DOHH2 (cell line): ENCODE measurements around the gene TRIP10.

Experiments used
- H3F3A ChIP-seq: fragments of 200-600 bp; sonication (generic), shearing (Covaris generic); 2 replicates; pipeline ENCODE4 v1.6.0; 2016; ENCODE audit warnings: antibody characterized with exemption, mild to moderate bottlenecking; ENCODE audit not compliant: control insufficient read depth, insufficient read depth
- H3K27ac ChIP-seq: fragments of 200-600 bp; sonication (generic); 2 replicates; pipeline ENCODE4 v1.5.1; 2014; ENCODE audit warnings: low read depth, mild to moderate bottlenecking, low read length, moderate library complexity
- H3K27me3 ChIP-seq: fragments of 200-600 bp; sonication (generic); 2 replicates; pipeline ENCODE4 v1.6.1; 2014; ENCODE audit warnings: mild to moderate bottlenecking, low read length, mixed read lengths; ENCODE audit not compliant: control insufficient read depth
- H3K36me3 ChIP-seq: fragments of 200-600 bp; sonication (generic); 2 replicates; pipeline ENCODE4 v1.6.1; 2014; ENCODE audit warnings: mild to moderate bottlenecking, low read length, moderate library complexity, mixed read lengths; ENCODE audit not compliant: control insufficient read depth
- H3K4me1 ChIP-seq: fragments of 200-600 bp; sonication (generic); 2 replicates; pipeline ENCODE4 v1.6.1; 2014; ENCODE audit warnings: mild to moderate bottlenecking, low read length, mixed read lengths; ENCODE audit not compliant: control insufficient read depth
- H3K4me2 ChIP-seq: fragments of 200-600 bp; sonication (generic); 2 replicates; pipeline ENCODE4 v1.6.0; 2014; ENCODE audit warnings: mild to moderate bottlenecking, low read length, moderate library complexity
- H3K4me3 ChIP-seq: fragments of 200-600 bp; sonication (generic); 2 replicates; pipeline ENCODE4 v1.5.1; 2014; ENCODE audit warnings: mild to moderate bottlenecking, low read length, mixed read lengths
- H3K79me2 ChIP-seq: fragments of 200-600 bp; sonication (generic); 2 replicates; pipeline ENCODE4 v1.6.1; 2014; ENCODE audit warnings: mild to moderate bottlenecking, low read length, mixed read lengths; ENCODE audit not compliant: control insufficient read depth
- H3K9me2 ChIP-seq: fragments of 200-600 bp; sonication (generic); replicated peaks from 2 replicates; pipeline ENCODE4 v1.6.1; 2014; ENCODE audit warnings: mild to moderate bottlenecking, low read length, mixed read lengths; ENCODE audit not compliant: control insufficient read depth
- H3K9me3 ChIP-seq: fragments of 200-600 bp; sonication (generic); 2 replicates; pipeline ENCODE4 v1.6.1; 2014; ENCODE audit warnings: antibody characterized with exemption, low read length, mixed read lengths; ENCODE audit not compliant: control insufficient read depth, insufficient read depth
- H4K20me1 ChIP-seq: fragments of 200-600 bp; sonication (generic); 2 replicates; pipeline ENCODE4 v1.6.0; 2014; ENCODE audit warnings: low read depth, mild to moderate bottlenecking, antibody characterized with exemption, low read length, moderate library complexity; ENCODE audit not compliant: control insufficient read depth, insufficient read depth
- CTCF ChIP-seq: fragments of 200-600 bp; sonication (generic); IDR thresholded peaks from one replicate; pipeline ENCODE4 v1.5.1; 2014; ENCODE audit warnings: antibody characterized with exemption, mild to moderate bottlenecking, low read depth, low read length; ENCODE audit not compliant: poor library complexity, severe bottlenecking
- EZH2phosphoT487 ChIP-seq: fragments of 200-600 bp; sonication (generic); IDR thresholded peaks from 2 replicates; pipeline ENCODE4 v1.6.1; 2017; ENCODE audit warnings: borderline replicate concordance, mild to moderate bottlenecking, antibody characterized with exemption, low read length, moderate library complexity, mixed read lengths

TRIP10 gene

GRCh38 chr19:6791237-6791636, 51.8 kb downstream of the TRIP10 start:
- H3K36me3 ChIP-seq = 0 out of 2 replicates have a peak, but pooled peaks cover 2% of the 10 kb centered on the region
- H4K20me1 ChIP-seq = peaks cover 6% of the 10 kb centered on the region; the same call in 1 of the 2 replicates
- no peak overlapping the region for H3K4me3 ChIP-seq
- H3K4me1 ChIP-seq = peaks cover 16% of the 10 kb centered on the region
- H3K9me2 ChIP-seq = no peaks in the 10 kb centered on the region
- H3K4me2 ChIP-seq = no peak overlapping the region
- no peak for TF ChIP-seq EZH2phosphoT487
- no peak for TF ChIP-seq CTCF
- H3F3A ChIP-seq = no peaks in the 10 kb centered on the region
- no peaks in the 10 kb centered on the region for H3K27me3 ChIP-seq
- H3K9me3 ChIP-seq = no peaks in the 10 kb centered on the region
- peaks cover 68% of the 10 kb centered on the region for H3K79me2 ChIP-seq
- H3K27ac ChIP-seq = no peak overlapping the region

- Histone ChIP-seq H4K20me1 (peaks cover 9% of the 10 kb centered on the region; the same call in 1 of the 2 replicates), H3K9me2 (no peaks in the 10 kb centered on the region), H3K4me1 (peaks cover 22% of the 10 kb centered on the region), H3K27ac (no peak overlapping the region), H3K27me3 (no peaks in the 10 kb centered on the region), H3K4me3 (no peak overlapping the region), H3K36me3 (0 out of 2 replicates have a peak, but pooled peaks cover 2% of the 10 kb centered on the region), H3K4me2 (no peak overlapping the region), H3K9me3 (no peaks in the 10 kb centered on the region), H3K79me2 (peaks cover 83% of the 10 kb centered on the region), H3F3A (no peaks in the 10 kb centered on the region)
- TF ChIP-seq CTCF (no peak), EZH2phosphoT487 (no peak)
Measured at GRCh38 chr19:6793411-6793810, 53.9 kb downstream of the TRIP10 start.

GRCh38 chr19:6793973-6794372, 54.5 kb downstream of the TRIP10 start:
- no peaks in the 10 kb centered on the region for H3K27me3 ChIP-seq
- H3F3A ChIP-seq = no peaks in the 10 kb centered on the region
- H3K4me3 ChIP-seq = no peak overlapping the region
- H3K9me3 ChIP-seq = no peaks in the 10 kb centered on the region
- 0 out of 2 replicates have a peak, but pooled peaks cover 2% of the 10 kb centered on the region for H3K36me3 ChIP-seq
- H4K20me1 ChIP-seq = peaks cover 9% of the 10 kb centered on the region; the same call in 1 of the 2 replicates
- H3K9me2 ChIP-seq = no peaks in the 10 kb centered on the region
- H3K79me2 ChIP-seq = peaks cover 83% of the 10 kb centered on the region
- peaks cover 23% of the 10 kb centered on the region for H3K4me1 ChIP-seq
- H3K4me2 ChIP-seq = no peak overlapping the region
- TF ChIP-seq CTCF = no peak
- no peak for TF ChIP-seq EZH2phosphoT487
- no peak overlapping the region for H3K27ac ChIP-seq
